GM19238 (cell line): ENCODE measurements around the gene MAGI1.

Experiments
- DNase-seq: peaks from one replicate; pipeline ENCODE4 v3.0.0; 2011; ENCODE audit warnings: low spot score; ENCODE audit not compliant: insufficient read length

MAGI1 gene

DNA sequence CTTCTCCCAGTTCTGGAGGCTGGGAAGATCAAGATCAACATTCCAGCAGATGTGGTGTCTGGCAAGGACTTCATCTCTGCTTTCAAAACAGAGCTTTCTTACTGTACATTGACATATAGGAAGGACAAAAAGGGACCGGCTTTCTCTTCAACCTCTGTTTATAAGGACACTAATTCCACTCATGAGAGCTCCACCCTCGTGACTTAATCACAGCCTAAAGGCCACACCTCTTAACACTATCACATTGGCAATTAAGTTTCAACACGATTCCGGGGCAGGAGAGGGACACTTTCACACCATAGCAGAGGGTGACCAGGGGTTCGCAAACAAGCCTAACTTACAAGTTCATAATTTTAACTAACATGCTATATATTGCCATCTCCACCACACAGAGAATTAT lies 231.5 kb downstream of the MAGI1 start:
- DNase-seq = no peak

DNA sequence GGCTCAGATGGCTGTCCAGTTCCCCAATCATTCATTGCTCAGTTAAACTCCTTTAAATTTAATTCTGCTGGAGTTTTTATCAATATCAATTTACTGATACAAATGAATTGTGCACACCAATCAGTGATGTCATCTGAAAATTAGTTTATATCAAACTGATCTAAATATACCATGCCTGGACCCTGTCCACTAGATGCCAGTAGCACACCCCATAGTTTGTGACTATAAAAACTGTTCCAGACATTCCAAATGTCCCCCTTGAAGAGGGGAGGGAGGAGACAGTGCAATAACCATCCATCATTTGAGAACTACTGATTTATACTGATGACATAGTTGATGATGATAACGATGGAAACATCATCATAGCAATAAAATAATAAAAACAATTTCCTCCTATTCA lies 232.1 kb downstream of the MAGI1 start:
- DNase-seq = no peak

DNA sequence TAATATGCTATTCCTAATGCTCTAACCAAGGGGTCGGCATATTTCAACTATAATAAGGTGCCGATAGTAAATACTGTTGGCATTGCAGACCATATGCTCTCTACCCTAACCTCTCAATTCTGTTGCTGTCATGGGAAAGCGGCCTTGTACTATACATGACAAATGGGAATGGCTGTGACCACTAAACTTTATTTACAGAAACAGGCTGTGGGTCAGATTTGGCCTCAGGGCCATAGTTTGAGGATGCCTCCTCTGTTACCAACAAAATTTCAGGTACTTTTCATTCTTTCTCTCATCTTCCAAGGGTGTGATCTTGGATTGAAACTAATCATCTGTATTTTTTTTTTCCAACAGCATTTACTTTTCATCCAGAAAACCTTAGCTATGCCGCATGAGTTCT lies 242.0 kb downstream of the MAGI1 start:
- no peak for DNase-seq

DNA sequence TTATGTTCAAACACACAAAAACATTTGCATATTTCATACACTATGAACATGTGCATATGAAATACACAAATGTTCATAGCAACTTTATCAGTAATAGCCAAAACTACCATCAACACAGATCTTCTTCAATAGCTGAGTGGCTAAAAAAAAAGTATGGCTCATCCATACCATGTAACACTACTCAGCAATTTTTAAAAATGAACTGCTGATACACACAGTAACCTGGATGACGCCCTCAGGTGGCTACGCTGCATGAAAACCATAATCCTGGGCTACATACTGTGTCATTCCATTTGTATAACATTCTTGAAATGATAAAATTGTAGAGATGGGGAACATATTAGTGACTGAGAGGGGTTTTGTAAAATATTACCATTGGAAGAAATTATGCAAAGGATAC lies 243.6 kb downstream of the MAGI1 start:
- no peak for DNase-seq

DNA sequence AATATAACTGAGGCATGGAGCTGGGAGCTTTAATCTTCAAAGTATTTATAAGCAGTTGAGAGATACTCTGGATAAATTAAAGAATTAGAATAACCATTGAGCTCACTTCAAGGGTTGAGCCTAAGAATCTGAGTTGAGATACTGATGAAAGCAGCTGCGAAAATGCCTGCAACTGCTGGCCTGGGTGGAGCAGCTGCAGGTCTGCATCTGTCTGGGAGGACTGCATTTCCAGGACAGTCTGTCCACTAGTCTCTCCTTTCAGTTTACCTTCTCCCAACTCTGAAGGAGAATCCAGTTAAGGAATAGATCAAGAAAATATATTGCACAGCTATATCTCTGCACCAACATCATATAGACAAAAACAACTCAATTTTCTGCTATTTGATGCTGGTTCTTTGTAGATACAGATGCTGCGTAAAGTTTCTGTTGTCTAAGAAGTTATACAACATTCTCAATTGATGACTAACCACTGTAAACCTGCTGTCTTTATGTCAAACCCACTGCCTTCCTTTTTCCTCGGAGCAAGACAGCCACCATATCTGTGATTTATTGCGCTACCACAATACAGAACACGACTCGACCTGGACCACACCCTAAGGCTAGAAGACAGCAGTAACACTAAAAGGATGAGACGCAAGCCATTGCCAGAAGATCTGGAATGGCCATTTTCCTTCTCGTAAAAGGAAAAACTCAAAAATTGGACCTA lies 245.1 kb downstream of the MAGI1 start:
- no peak for DNase-seq

DNA sequence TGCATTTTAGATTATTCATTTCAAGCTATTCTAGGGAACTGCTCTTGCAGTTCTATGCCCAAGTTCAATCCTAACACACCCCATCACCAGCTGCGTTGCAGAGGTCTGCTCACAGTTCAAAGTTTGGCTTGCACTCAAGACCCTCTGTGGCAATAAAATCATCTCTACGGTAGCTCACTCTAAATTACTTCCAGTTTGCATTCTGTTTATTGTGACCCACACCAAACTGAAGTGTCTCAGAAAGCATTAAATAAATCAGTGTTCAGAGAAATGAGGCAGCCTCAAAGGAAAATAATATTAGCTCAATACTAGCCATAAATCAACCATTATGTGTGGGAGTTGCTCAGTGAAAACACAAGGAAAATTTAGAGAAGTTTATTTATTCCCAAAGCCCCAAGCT lies 250.3 kb downstream of the MAGI1 start:
- no peak for DNase-seq

DNA sequence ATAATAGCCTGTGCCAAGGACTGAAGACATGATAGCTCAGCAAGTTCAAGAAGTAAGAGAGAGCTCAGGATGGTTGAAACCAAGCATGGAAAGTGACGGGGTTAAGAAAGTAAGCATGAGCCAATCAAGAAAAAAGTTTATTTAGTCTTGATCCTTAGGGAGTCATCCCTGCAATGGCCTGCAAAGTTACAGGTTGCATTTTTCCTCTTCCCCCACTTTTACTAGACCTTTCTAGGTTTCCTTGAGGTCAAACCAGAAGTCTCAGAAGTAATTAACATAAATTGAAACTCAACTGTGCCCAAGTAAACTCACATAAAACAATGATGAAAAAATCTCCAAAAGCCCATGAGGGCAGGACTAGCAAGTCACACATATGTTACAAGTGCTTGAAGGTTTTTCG lies 250.9 kb downstream of the MAGI1 start:
- no peak for DNase-seq

DNA sequence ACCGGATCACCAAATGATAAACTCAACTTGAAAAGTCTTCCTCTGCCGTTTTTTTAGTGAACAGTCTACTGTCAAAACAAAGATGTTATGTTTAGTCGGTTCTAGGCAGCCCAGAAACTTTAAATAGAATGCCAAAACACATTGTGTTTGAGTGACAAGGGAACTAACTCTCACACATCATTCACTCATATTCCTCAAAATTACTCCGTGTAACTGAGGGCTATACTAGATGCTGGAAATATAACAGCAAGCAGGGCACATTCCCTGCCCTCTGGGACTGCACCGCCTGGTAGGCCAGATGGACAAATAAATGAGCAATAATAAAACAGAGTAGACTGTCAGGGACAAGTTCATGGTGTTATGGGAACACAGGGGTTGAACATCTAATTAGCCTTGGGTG lies 251.4 kb downstream of the MAGI1 start:
- DNase-seq = no peak

DNA sequence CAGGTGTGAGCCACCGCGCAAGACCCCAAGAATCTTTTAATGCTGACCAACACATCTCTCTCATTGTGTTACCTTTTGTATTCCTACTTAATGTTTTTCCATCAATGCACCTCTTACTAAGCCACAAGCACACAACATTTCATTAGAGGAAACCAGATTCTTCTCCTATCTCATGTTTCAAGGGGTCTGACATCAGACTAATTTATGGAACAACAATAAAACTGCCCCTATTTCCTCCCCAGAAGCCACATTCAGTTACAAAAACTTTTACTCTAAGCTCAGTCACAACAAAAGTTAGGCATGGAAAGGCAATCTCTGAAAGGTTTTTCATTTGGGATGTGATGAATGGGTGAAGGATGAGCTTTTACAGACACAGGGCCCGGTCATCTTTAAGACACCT lies 251.8 kb downstream of the MAGI1 start:
- no peak for DNase-seq

DNA sequence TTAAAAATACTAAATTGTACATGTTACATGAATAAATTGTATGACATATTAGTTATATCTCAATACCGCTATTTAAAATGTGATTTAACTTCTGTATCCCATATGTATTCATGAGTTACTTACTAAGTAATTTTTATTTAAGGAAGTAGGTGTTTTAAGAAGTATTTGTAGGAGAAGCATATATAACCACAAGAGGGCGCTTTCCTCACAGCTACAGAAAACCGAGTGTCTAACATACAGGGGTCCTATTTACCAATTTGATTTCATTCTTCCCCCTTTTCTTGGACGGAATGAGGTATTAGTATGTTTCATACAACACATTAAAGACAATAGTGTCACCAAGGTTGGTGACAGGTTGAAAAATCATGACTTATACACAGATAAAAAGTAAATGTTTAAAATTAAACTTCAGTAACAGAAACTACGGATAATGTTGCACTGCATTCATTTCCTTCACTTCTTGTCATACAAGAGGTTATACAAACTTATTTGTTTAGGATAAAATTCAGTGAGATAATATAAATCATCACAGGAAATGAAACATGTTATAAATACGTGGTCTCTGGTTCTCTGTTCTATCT lies 253.6 kb downstream of the MAGI1 start:
- no peak for DNase-seq

DNA sequence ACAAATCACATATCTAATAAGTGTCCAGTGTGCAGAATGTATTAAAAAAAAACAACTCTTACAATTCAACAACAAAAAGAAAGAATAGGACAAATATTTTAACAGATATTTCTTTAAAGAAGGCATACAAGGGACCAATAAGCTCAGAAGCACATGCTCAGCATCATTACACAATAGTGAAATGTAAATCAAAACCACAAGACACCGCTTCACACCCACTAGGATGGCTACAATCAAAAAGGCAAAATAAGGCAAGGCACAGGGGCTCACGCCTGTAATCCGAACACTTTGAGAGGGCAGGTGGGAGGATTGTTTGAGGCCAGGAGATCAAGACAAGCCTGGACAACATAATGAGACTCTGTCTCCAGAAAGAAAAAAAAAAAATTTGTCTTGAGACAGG lies 255.6 kb downstream of the MAGI1 start:
- DNase-seq = no peak

DNA sequence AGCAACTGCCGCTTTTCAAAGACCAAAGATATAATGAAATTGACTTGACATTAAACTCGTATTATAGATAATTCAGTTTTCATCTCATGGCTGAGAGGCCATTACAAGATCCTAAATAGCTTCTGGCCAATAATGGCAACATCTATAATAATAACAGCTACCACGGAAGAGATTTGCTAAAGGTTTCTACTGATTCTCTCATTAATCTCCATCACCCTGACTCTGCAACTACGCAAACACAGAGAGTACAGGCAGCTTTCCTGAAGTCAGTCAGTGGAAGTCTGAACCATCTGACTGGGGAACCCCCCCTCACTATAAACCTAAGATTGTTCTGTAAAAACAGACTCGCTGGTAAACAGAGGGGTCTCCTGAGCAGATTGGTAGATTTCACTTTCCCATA lies 257.1 kb downstream of the MAGI1 start:
- no peak for DNase-seq

DNA sequence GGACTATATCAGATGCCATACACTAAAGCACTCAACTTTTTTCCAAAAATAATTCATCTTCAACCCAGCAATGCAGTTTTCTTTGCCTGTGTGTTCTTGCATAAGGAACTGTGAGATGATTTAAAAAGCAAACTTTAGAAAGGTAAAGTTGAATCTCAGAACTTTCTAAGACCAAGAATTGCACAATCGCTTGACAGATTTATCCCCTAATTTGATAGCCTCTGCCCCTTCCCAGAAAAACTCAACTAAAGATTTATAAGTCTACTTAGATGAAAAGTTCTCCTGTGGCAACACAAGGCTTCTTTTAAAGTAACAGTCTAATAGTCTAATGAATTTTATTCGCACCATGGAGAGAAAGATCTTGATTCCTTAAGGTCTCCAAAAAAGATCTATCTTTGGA lies 259.3 kb downstream of the MAGI1 start:
- no peak for DNase-seq

DNA sequence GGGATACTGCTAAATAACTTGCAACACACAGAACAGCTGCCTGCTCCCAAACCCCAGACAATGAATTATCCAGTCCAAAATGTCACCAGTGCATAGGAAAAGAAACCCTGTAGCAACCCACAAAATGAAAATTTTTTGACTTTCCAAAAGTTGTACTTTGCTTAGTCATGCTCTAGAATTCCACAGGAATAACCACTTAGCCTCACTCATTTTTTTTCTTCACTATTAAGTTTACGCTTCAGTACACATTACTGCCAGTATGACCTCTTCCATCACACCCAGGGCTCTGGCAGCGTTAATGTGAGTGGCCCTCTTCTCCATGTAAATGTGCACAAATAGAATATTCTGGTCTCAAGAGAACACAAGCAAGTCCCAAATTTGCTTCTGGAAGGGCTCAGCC lies 259.8 kb downstream of the MAGI1 start:
- no peak for DNase-seq

DNA sequence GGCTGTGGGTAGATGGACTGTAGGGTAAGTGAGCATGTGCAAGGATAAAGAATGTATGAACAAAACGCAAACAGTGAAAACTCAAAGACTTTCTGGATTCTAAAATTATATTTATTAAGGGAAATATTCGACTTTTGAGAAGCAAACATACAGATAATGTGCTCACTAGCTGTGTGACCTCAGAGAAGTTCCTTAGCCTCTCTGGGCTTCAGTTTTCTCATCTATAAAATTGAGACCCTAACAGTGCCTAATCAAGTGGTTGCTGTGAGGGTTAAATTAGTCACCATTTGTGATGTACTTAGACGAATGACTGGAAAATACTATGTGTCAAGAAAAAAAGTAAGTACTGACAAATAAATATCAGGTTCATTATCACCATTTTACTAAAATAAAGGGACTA lies 261.7 kb downstream of the MAGI1 start:
- DNase-seq = no peak

DNA sequence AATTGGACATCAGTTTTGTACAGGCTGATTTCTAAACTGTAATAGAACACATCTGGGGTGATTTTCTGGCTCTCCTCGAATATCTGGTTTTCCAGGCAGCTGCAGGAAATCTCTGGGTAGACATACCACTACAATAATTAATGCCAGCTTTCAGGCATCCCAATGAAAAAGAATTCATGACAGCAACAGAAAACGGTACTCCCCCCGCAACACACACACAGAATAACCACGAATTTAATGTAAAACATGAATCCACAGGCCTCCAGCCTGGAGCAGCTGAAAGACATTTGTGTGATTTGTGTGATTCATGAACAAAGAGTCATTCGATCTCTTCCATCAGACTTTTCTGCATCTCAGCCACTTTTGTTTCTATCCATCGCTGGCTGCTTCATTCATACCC lies 262.2 kb downstream of the MAGI1 start:
- DNase-seq = no peak

DNA sequence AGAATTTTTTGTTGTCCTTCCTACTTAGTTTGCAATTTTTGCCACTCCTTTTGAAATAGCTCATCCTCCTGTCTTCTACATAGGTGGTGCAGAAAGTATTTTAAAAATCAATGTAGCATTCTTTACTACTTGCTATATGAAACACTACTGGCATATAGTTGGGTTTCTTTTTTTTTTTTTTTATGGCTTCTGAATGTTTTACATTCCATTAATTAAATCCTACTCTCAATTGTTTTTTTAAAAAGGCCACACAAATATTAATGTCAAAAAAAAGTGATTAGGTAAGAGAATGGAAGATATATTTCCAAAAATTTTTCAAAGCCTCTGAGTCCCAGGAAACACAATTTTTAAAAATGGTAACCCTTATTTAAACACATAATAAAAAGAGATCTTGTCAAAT lies 262.6 kb downstream of the MAGI1 start:
- no peak for DNase-seq

DNA sequence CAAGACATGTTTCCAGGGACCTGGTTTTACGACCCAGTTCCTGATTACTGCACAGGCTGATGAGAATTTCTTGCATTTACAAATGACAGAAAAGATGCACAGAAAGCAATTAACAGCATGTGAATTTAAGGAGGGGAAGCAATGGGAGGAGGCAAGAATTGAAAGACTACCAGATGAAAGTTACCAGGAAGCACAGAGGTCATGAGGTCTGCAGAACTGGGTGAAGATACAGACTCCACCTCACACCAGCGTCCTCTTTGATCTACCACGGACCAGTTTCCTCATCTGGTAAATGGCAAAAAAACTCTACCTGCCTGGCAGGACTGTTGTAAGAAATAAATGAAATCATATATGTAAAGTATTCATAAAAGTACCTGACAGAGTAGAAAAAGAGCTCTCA lies 266.0 kb downstream of the MAGI1 start:
- DNase-seq = no peak

DNA sequence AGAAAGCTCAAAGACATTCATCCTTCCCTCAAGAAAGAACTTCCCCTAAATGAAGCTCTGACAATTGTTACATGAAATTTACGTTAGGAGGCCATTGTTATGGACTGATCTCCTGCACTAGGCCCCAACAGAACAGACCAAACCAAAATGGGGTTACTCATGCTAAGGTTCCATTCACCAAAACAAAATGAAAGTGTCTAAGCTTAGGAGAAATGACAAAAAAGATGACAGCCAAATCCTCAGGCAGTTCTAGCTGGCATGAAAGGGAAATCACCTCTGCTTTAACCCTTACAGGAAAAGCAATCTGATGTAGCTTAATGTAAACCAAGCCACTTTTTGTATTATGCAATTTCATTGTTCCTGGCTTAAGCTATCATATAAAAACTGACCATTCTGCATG lies 271.2 kb downstream of the MAGI1 start:
- no peak for DNase-seq

DNA sequence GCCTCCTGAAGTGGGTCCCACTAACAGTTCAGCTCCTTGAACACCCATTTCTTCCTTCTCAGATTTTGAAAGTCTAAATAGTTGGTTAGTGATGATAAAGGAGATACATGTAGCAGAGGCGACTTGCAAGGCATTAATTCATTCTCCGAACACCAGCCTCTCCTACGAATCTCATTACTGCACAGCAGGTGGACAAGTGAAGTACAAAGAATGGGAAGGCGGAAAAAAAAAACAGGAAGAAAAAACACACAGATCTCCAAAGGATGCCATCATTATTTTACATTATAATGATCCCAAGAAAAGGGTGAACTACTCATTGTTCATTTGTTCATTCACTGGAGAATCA lies 276.5 kb downstream of the MAGI1 start:
- DNase-seq = no peak

DNA sequence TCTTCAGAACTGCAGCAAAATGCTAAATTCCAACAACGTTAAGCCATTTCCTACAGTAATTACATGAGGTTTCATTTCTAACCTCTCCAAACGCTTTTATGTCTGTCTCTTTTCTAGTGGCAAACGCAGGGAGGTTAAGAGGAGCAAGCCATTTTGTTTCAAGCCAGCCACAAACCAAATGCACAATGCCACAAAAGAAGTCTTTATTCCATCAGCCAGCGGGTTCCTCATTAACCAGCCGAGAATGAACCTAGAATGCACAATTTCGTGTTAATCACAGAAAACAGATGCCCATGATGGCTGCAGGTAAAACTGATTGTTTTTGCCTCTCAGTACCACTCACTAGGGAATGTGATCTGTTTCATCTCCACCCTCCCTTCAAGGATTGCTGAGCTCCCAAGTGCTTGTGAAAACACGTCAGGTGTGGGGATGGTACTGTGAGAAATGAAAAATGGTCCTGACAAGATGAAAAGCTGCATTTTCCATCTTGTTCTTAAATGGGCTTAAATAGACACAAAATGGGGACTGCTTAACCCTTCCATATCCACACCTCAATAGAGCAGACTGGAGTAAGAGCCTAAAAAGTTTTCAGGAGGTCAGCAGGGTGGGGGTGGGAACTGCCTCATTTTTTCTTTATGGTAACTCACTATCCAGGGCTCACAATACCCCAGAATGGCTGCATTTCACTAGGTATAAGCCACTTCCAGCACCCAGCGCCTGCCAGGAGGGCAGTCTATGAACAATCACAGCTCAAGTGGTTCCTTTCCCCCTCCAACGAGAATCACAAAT lies 277.1 kb downstream of the MAGI1 start:
- no peak for DNase-seq

DNA sequence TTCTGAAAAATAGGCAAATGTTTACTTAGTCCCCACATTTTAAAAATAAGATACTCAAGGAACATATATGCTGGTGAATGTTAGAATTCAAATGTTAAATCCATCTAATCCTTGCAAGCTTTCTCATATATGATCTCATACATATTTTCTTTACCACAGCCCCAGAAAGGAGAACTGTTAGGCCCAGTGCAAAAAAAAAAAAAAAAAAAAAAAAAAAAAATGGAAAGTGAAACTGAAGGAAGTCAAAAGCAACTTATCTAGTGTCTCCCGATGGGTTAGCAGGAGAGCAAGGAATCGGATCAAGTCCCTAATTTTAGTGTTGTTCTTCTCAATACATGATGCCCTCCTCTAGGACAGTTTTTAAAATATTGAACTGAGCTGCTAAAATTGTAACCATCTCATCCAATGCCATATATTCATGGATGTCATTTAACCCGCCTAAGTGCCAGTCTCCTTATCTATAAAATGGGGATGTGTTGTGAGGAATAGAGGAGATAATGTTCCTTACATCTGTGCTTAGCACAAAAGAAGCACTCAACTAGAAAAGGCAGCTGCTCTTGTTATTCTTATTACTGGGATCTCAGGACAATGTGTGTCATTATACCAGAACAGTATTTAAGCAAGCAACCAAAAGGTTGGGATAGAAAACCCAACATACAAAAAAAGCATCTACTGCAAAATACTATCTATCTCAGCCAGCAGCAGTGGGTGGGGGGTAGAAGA lies 279.7 kb downstream of the MAGI1 start:
- no peak for DNase-seq
